GM12891 (cell line): ENCODE measurements around the gene QRICH2.
"Not testable (repeated sequence)": the region's sequence is repeated elsewhere in the genome, so short reads cannot be mapped to it uniquely, and the experiment has no call there.

Experiments used
- DNase-seq: peaks from one replicate; pipeline ENCODE4 v3.0.0; 2011; ENCODE audit warnings: low spot score; ENCODE audit not compliant: insufficient read length
- FAIRE-seq: peaks from 2 replicates; lab custom pipeline; 2011; peaks lifted over from hg19 to GRCh38; lab: Jason Lieb, UNC
- PAX5 ChIP-seq: IDR thresholded peaks from 2 replicates; pipeline ENCODE4 v1.6.1; 2011; ENCODE audit warnings: low read length, moderate library complexity, mild to moderate bottlenecking; ENCODE audit not compliant: insufficient read depth, severe bottlenecking
- POLR2A ChIP-seq: IDR thresholded peaks from 2 replicates; pipeline ENCODE4 v1.6.1; 2011; ENCODE audit warnings: low read depth, low read length, control low read depth
- POLR2AphosphoS5 ChIP-seq: IDR thresholded peaks from 2 replicates; pipeline ENCODE4 v1.6.1; 2011; ENCODE audit warnings: low read depth, low read length, control low read depth
- POU2F2 ChIP-seq: IDR thresholded peaks from 2 replicates; pipeline ENCODE4 v1.6.1; 2011; ENCODE audit warnings: low read depth, mild to moderate bottlenecking, control low read depth, low read length, moderate library complexity
- SPI1 ChIP-seq: IDR thresholded peaks from 2 replicates; pipeline ENCODE4 v1.6.1; 2011; ENCODE audit warnings: low read depth, low read length, control low read depth
- TAF1 ChIP-seq: IDR thresholded peaks from 2 replicates; pipeline ENCODE4 v1.6.1; 2011; ENCODE audit warnings: low read depth, low read length, control low read depth

Gene QRICH2

GRCh38 chr17:76240461-76241203 is 67.4 kb downstream of the QRICH2 start, which contains the start of gene RNF157:
TSS of gene RNF157 (minus strand) at chr17:76240493. CDS start at chr17:76240240, 253 bp downstream.
- peak; percentile 74 for DNase-seq
- peak; percentile 90 for FAIRE-seq
- TF ChIP-seq PAX5 (no peak), TAF1 (no peak), POLR2A (no peak), SPI1 (no peak)

GRCh38 chr17:76239538-76240274 is 68.4 kb downstream of the QRICH2 start:
- TF ChIP-seq POU2F2 (no peak), PAX5 (no peak), POLR2A (no peak), TAF1 (no peak), SPI1 (no peak), POLR2AphosphoS5 (no peak)
- DNase-seq (no peak), FAIRE-seq (no peak)

GRCh38 chr17:76238847-76239537 is 69.1 kb downstream of the QRICH2 start:
- FAIRE-seq (no peak), DNase-seq (no peak)
- TF ChIP-seq PAX5 (no peak), POLR2A (no peak), SPI1 (no peak), POLR2AphosphoS5 (no peak), POU2F2 (no peak), TAF1 (no peak)

- TF ChIP-seq PAX5 (no peak), POLR2AphosphoS5 (no peak), POLR2A (no peak), SPI1 (no peak), POU2F2 (no peak), TAF1 (no peak)
- FAIRE-seq (no peak), DNase-seq (no peak)
Observed at GRCh38 chr17:76237859-76238313, 70.2 kb downstream of the QRICH2 start.

- FAIRE-seq (no peak), DNase-seq (no peak)
- TF ChIP-seq POLR2AphosphoS5 = no peak
- TF ChIP-seq SPI1 = no peak
- no peak for TF ChIP-seq TAF1
- TF ChIP-seq PAX5 = no peak
- no peak for TF ChIP-seq POU2F2
- no peak for TF ChIP-seq POLR2A
Observed at GRCh38 chr17:76236603-76237002, 71.5 kb downstream of the QRICH2 start.

GRCh38 chr17:76235883-76236282 is 72.2 kb downstream of the QRICH2 start:
- DNase-seq (no peak), FAIRE-seq (no peak)
- TF ChIP-seq POU2F2 (no peak), SPI1 (no peak), TAF1 (no peak), PAX5 (no peak), POLR2AphosphoS5 (no peak), POLR2A (no peak)

- DNase-seq = no peak
- FAIRE-seq = no peak
- no peak for TF ChIP-seq SPI1
- no peak for TF ChIP-seq TAF1
- no peak for TF ChIP-seq POU2F2
- TF ChIP-seq POLR2A = no peak
- TF ChIP-seq POLR2AphosphoS5 = no peak
- TF ChIP-seq PAX5 = no peak
Observed at GRCh38 chr17:76234354-76234679, 73.8 kb downstream of the QRICH2 start.

- TF ChIP-seq PAX5 (no peak), POLR2AphosphoS5 (no peak), POU2F2 (no peak), POLR2A (no peak), SPI1 (no peak), TAF1 (no peak)
- FAIRE-seq = no peak
- DNase-seq = no peak
Observed at GRCh38 chr17:76233588-76234353, 74.3 kb downstream of the QRICH2 start.

- FAIRE-seq (no peak), DNase-seq (no peak)
- no peak for TF ChIP-seq PAX5
- no peak for TF ChIP-seq SPI1
- TF ChIP-seq POU2F2 = no peak
- no peak for TF ChIP-seq TAF1
- TF ChIP-seq POLR2A = no peak
- no peak for TF ChIP-seq POLR2AphosphoS5
Observed at GRCh38 chr17:76232342-76232741, 75.7 kb downstream of the QRICH2 start.

GRCh38 chr17:76226749-76227148 is 81.3 kb downstream of the QRICH2 start:
- not testable (repeated sequence) for DNase-seq, FAIRE-seq

GRCh38 chr17:76225373-76226086 is 82.5 kb downstream of the QRICH2 start:
- not testable (repeated sequence) for DNase-seq, FAIRE-seq
